G401.6 (cell line): ENCODE measurements around the gene ANKRD52.
A peak's percentile ranks its signal among the peaks of the same experiment; 100 is the strongest.
"Not testable (repeated sequence)": the region's sequence is repeated elsewhere in the genome, so short reads cannot be mapped to it uniquely, and the experiment has no call there.

Experiments used
- FAIRE-seq: peaks from 2 replicates; lab custom pipeline; 2012; peaks lifted over from hg19 to GRCh38; lab: Jason Lieb, UNC

ANKRD52 gene

GRCh38 chr12:56208006-56208405, 50.2 kb downstream of the ANKRD52 start:
- no peak for FAIRE-seq

GRCh38 chr12:56206452-56207166, 51.6 kb downstream of the ANKRD52 start:
- FAIRE-seq, result no peak

- FAIRE-seq, result no peak
Measured at GRCh38 chr12:56205445-56205844, 52.7 kb downstream of the ANKRD52 start.

- FAIRE-seq, result no peak
Measured at GRCh38 chr12:56204275-56204674, 53.9 kb downstream of the ANKRD52 start.

- FAIRE-seq, result no peak
Measured at GRCh38 chr12:56202838-56203237, 55.3 kb downstream of the ANKRD52 start.

- no peak for FAIRE-seq
Measured at GRCh38 chr12:56202366-56202765, 55.8 kb downstream of the ANKRD52 start.

GRCh38 chr12:56198836-56199235, 59.3 kb downstream of the ANKRD52 start:
- FAIRE-seq, result no peak

GRCh38 chr12:56197921-56198635, 60.1 kb downstream of the ANKRD52 start:
- FAIRE-seq, result no peak

- FAIRE-seq, result not testable (repeated sequence)
Measured at GRCh38 chr12:56196818-56197550, 61.2 kb downstream of the ANKRD52 start.

- FAIRE-seq, result peak; percentile 91
Measured at GRCh38 chr12:56193025-56193578, 65.1 kb downstream of the ANKRD52 start.

GRCh38 chr12:56192582-56192981, 65.6 kb downstream of the ANKRD52 start:
- FAIRE-seq, result no peak

GRCh38 chr12:56190695-56191155, 67.5 kb downstream of the ANKRD52 start:
- no peak for FAIRE-seq

GRCh38 chr12:56189918-56190694, 68.1 kb downstream of the ANKRD52 start:
- no peak for FAIRE-seq

- FAIRE-seq, result no peak
Measured at GRCh38 chr12:56189099-56189917, 68.9 kb downstream of the ANKRD52 start, which contains the start of gene SMARCC2. Gene SMARCC2 (minus strand): TSS chr12:56189483. CDS start chr12:56189461, 22 bp downstream.

GRCh38 chr12:56188778-56189098, 69.4 kb downstream of the ANKRD52 start:
- FAIRE-seq, result no peak

- no peak for FAIRE-seq
Measured at GRCh38 chr12:56188131-56188777, 69.9 kb downstream of the ANKRD52 start.
